GM12878 (cell line): Measurements from ENCODE around the gene TYK2. TPM values are rescaled to one million over a fixed set of nuclear protein-coding genes. Genes with fewer than 3 reads are reported as not detected.

ENCODE experiments used
- ATAC-seq: fragments of 200-7000 bp; cut with Tn5 transposase; 3 replicates; pipeline ENCODE4 v1.9.1; 2020; ENCODE audit warnings: mild to moderate bottlenecking, moderate library complexity
- BruUV-seq: library from RNA; stranded (reverse); fragments of 400-500 nt; replicated peaks from 2 replicates; lab custom pipeline; 2021; lab: Mats Ljungman, UMichigan
- CTCF ChIA-PET: fragments of 300-600 bp; sonication (Branson Sonifier 250); formaldehyde crosslinking; extraction: SDS; loops from one replicate; lab custom pipeline; 2021; ENCODE audit warnings: inconsistent platforms; lab: Yijun Ruan, JAX
- POLR2A ChIA-PET: fragments of 350-600 bp; formaldehyde crosslinking; extraction: SDS; loops from one replicate; lab custom pipeline; 2021; ENCODE audit warnings: inconsistent platforms; lab: Charles Lee
- RAD21 ChIA-PET: fragments of 300-600 bp; sonication (Branson Sonifier 250); formaldehyde crosslinking; loops from one replicate; lab custom pipeline; 2023; ENCODE audit warnings: antibody characterized with exemption; ENCODE audit not compliant: unreplicated experiment; lab: Charles Lee
- SMC1A ChIA-PET: fragments of 300-600 bp; sonication (Branson Sonifier 250); formaldehyde crosslinking; loops from one replicate; lab custom pipeline; 2023; ENCODE audit not compliant: unreplicated experiment, uncharacterized antibody; lab: Charles Lee
- DNase-seq: peaks from one replicate; pipeline ENCODE4 v3.0.0-alpha.2; 2011; ENCODE audit warnings: low read depth, low spot score
- FAIRE-seq: peaks from 3 replicates; lab custom pipeline; 2011; peaks lifted over from hg19 to GRCh38; lab: Jason Lieb, UNC
- H2AFZ ChIP-seq: 2 replicates; pipeline ENCODE4 v1.6.0; 2011; ENCODE audit warnings: low read depth, low read length, control low read depth; ENCODE audit not compliant: control insufficient read depth
- H3K27ac ChIP-seq: 2 replicates; pipeline ENCODE4 v1.5.1; 2011; ENCODE audit warnings: control low read depth; ENCODE audit not compliant: control insufficient read depth, insufficient read depth
- H3K27me3 ChIP-seq, 2 experiments: replicated peaks in 1 of 2; 2 replicates each; pipeline versions ENCODE4 v1.6.0 to v1.6.1; 2011; ENCODE audit warnings: low read length in 1 of 2; ENCODE audit not compliant: control insufficient read depth in 2 of 2, insufficient read depth in 2 of 2
- H3K36me3 ChIP-seq, 2 experiments: 2 replicates each; pipeline ENCODE4 v1.5.1; 2011; ENCODE audit warnings: low read length in 1 of 2; ENCODE audit not compliant: control insufficient read depth in 2 of 2, insufficient read depth in 2 of 2
- H3K4me1 ChIP-seq: 2 replicates; pipeline ENCODE4 v1.6.1; 2011; ENCODE audit warnings: mild to moderate bottlenecking, low read length, moderate library complexity, mixed read lengths; ENCODE audit not compliant: control insufficient read depth, insufficient read depth
- H3K4me2 ChIP-seq: 2 replicates; pipeline ENCODE4 v1.6.0; 2011; ENCODE audit warnings: control low read depth; ENCODE audit not compliant: control insufficient read depth, insufficient read depth
- H3K4me3 ChIP-seq: fragments of 200-600 bp; sonication (generic); 2 replicates; pipeline ENCODE4 v1.5.1; 2016
- H3K79me2 ChIP-seq: 2 replicates; pipeline ENCODE4 v1.6.0; 2011; ENCODE audit warnings: low read length; ENCODE audit not compliant: control insufficient read depth, insufficient read depth
- H3K9ac ChIP-seq: 2 replicates; pipeline ENCODE4 v1.8.0; 2011; ENCODE audit warnings: low read length, control low read depth, mixed read lengths; ENCODE audit not compliant: control insufficient read depth, insufficient read depth
- H3K9me3 ChIP-seq: replicated peaks from 3 replicates; pipeline ENCODE4 v1.5.1; 2011; ENCODE audit warnings: mild to moderate bottlenecking, low read length; ENCODE audit not compliant: control insufficient read depth, insufficient read depth
- H4K20me1 ChIP-seq: 2 replicates; pipeline ENCODE4 v1.6.0; 2011; ENCODE audit not compliant: control insufficient read depth, insufficient read depth
- BACH1 ChIP-seq: fragments of 450-650 bp; IDR thresholded peaks from 2 replicates; pipeline ENCODE4 v1.6.1; 2017; ENCODE audit warnings: mild to moderate bottlenecking, borderline replicate concordance
- CEBPZ ChIP-seq: fragments of 150-350 bp; IDR thresholded peaks from 2 replicates; pipeline ENCODE4 v1.6.1; 2016; ENCODE audit warnings: low read depth, low read length
- CHD1 ChIP-seq: IDR thresholded peaks from 2 replicates; pipeline ENCODE4 v1.6.1; 2012; ENCODE audit warnings: low read depth, low read length, improper control_type of control experiment
- DPF2 ChIP-seq: fragments of 450-650 bp; IDR thresholded peaks from 2 replicates; pipeline ENCODE4 v1.6.1; 2017; ENCODE audit warnings: mild to moderate bottlenecking
- ESRRA ChIP-seq: IDR thresholded peaks from 2 replicates; pipeline ENCODE4 v1.6.1; 2012; ENCODE audit warnings: mild to moderate bottlenecking, low read length, improper control_type of control experiment
- ETV6 ChIP-seq, 2 experiments: fragments of 450-650 bp in 1 of 2; IDR thresholded peaks in 1 of 2; conservative IDR thresholded peaks in 1 of 2; 2 replicates each; pipeline ENCODE4 v1.6.1; 2014; ENCODE audit warnings: antibody characterized with exemption in 1 of 2, borderline replicate concordance in 1 of 2, low read depth in 1 of 2, mild to moderate bottlenecking in 1 of 2, moderate library complexity in 1 of 2
- GATAD2B ChIP-seq: fragments of 450-650 bp; conservative IDR thresholded peaks from 2 replicates; pipeline ENCODE4 v1.6.1; 2017; ENCODE audit warnings: low read depth, mild to moderate bottlenecking, moderate library complexity
- KLF5 ChIP-seq: fragments of 450-650 bp; IDR thresholded peaks from 2 replicates; pipeline ENCODE4 v1.6.1; 2014; ENCODE audit warnings: mild to moderate bottlenecking; ENCODE audit not compliant: partially characterized antibody
- SUPT20H ChIP-seq: IDR thresholded peaks from 2 replicates; pipeline ENCODE4 v1.6.1; 2011; ENCODE audit warnings: low read depth, mild to moderate bottlenecking, low read length, moderate library complexity, borderline replicate concordance; ENCODE audit not compliant: control insufficient read depth
- TBL1XR1 ChIP-seq: IDR thresholded peaks from 2 replicates; pipeline ENCODE4 v1.6.1; 2012; ENCODE audit warnings: low read depth, low read length, improper control_type of control experiment
- ZNF274 ChIP-seq: IDR thresholded peaks from one replicate; pipeline ENCODE4 v1.8.0; 2011; ENCODE audit not compliant: insufficient read length, insufficient read depth
- WGBS: methylation state at CpG from one replicate; pipeline ENCODE4 v1.1.6; 2016; ENCODE audit warnings: low lambda C conversion rate; ENCODE audit not compliant: insufficient replicate concordance, insufficient coverage; ENCODE audit errors: missing lambda C conversion rate; 5-methylcytosine and 5-hydroxymethylcytosine counted together
- in situ Hi-C: fragments of 300-500 bp; cut with MboI; formaldehyde crosslinking; loops from 9 replicates; pipeline ENCODE4 v1.14.3; 2018; ENCODE audit warnings: mixed read lengths
- intact Hi-C: fragments of 100-400 bp; cut with micrococcal nuclease; formaldehyde crosslinking; loops from one replicate; pipeline ENCODE4 v1.14.2; 2022; ENCODE audit not compliant: unreplicated experiment
- polyA plus RNA-seq, 11 experiments: library from polyadenylated mRNA; depleted of rRNA in 4 of 11; unstranded in 6 of 11; stranded (reverse) in 5 of 11; fragments of >200 nt; fragmentation: Nextera tagmentation in 4 of 11; fragmentation: Illumina TruSeq in 1 of 11; extraction: Ambion mirVana in 4 of 11; extraction: Trizol in 1 of 11; gene quantifications; 1 replicate in 1 of 11; 2 replicates in 10 of 11; pipeline versions ENCODE4 v1.2.1 to v1.2.3, GENCODE V29; 2011 to 2016; ENCODE audit warnings: inconsistent platforms in 2 of 11, missing spikeins in 2 of 11, low read depth in 1 of 11
- total RNA-seq, 4 experiments: library from RNA; depleted of rRNA in 3 of 4; stranded (reverse); fragments of >200 nt in 3 of 4; fragmentation: Illumina TruSeq in 1 of 4; extraction: Trizol in 1 of 4; gene quantifications; 2 replicates each; pipeline versions ENCODE4 v1.2.1 to v1.2.3, GENCODE V29; 2013 to 2021
- TF ChIP-seq, protein P1 (sequence below), 3 experiments: IDR thresholded peaks in 2 of 3; conservative IDR thresholded peaks in 1 of 3; 2 replicates each; pipeline ENCODE4 v1.5.1; 2011; ENCODE audit warnings: low read depth in 3 of 3, low read length in 3 of 3, mild to moderate bottlenecking in 3 of 3, control low read depth in 2 of 3, moderate library complexity in 2 of 3, inconsistent platforms in 1 of 3, mixed read lengths in 1 of 3; ENCODE audit not compliant: control insufficient read depth in 2 of 3, insufficient read depth in 1 of 3; ENCODE audit errors: extremely low read depth in 1 of 3
- TF ChIP-seq, protein P2 (sequence below): fragments of 450-650 bp; IDR thresholded peaks from 2 replicates; pipeline ENCODE4 v1.6.1; 2018; ENCODE audit warnings: mild to moderate bottlenecking, low read depth, moderate library complexity; ENCODE audit not compliant: partially characterized antibody

Gene TYK2
- total and polyA plus RNA-seq, 10 of the 15 experiments (the other 5 are each of a cell fraction or from before 2014, with no cell fraction given) = 36.4 to 364 (median 179) TPM

- H3K36me3 ChIP-seq = peaks cover 11 to 25% of the 10 kb centered on the region in 2 experiments
- H3K9ac ChIP-seq = peak within 1 kb of the TSS; percentile 95
- peak; percentile 99 for FAIRE-seq
- peak within 1 kb of the TSS; percentile 88 for H3K4me2 ChIP-seq
- ChIA-PET SMC1A (interaction anchor here (0.9 to 2.5 kb wide), 7 partner anchors 8 to 73 kb away, joined by 3 to 11 read pairs (median 4); partner anchors contain the start of genes ICAM1, ICAM4 and TYK2), POLR2A (interaction anchor here (0.6 to 1.8 kb wide), 7 partner anchors 9 to 507 kb away, joined by 3 to 11 read pairs (median 6); partner anchors contain the start of gene ICAM5), RAD21 (interaction anchor here (0.6 to 1.4 kb wide), 10 partner anchors 16 to 478 kb away, joined by 3 to 15 read pairs (median 6); partner anchors contain the start of genes ICAM1 and ICAM5), CTCF (interaction anchor here (1.0 to 2.9 kb wide), 5 partner anchors 42 to 74 kb away, joined by 3 to 15 read pairs (median 3); partner anchors contain the start of gene TYK2)
- no peaks in the 10 kb centered on the region for H3K27me3 ChIP-seq
- H3K9me3 ChIP-seq = no peaks in the 10 kb centered on the region
- DNase-seq = peak; percentile 87
- peak within 1 kb of the TSS; percentile 100 for H3K4me3 ChIP-seq
- peak within 1 kb of the TSS; percentile 96 for H2AFZ ChIP-seq
- BruUV-seq = TSS peak; percentile 68
- ATAC-seq = peak; percentile 98
- H3K27ac ChIP-seq = peak within 1 kb of the TSS; percentile 92
- intact Hi-C loops (loop anchor here (5.0 kb wide), 2 partner anchors 54 to 61 kb away; partner anchors contain the start of gene ICAM1), in situ Hi-C loops (no loop called here)
- WGBS = 1% methylated on average over 79 of the region's 82 CpGs
- H3K79me2 ChIP-seq = peaks cover 38% of the 10 kb centered on the region
- peaks cover 16% of the 10 kb centered on the region for H3K4me1 ChIP-seq
- H4K20me1 ChIP-seq = no peaks in the 10 kb centered on the region
- TF ChIP-seq ETV6 (conservative IDR thresholded peaks at IDR 0.05 in 1 of 2, IDR thresholded peaks at IDR 0.05 in 1 of 2; ENCODE audit: borderline replicate concordance in 1 of 2, low read depth in 1 of 2) = no peak
- TF ChIP-seq ESRRA = no peak
- peak; percentile 97 for TF ChIP-seq CHD1
- no peak for TF ChIP-seq CEBPZ
- TF ChIP-seq TBL1XR1 = no peak
- TF ChIP-seq BACH1 = peak; percentile 77
- TF ChIP-seq, protein P1, sequence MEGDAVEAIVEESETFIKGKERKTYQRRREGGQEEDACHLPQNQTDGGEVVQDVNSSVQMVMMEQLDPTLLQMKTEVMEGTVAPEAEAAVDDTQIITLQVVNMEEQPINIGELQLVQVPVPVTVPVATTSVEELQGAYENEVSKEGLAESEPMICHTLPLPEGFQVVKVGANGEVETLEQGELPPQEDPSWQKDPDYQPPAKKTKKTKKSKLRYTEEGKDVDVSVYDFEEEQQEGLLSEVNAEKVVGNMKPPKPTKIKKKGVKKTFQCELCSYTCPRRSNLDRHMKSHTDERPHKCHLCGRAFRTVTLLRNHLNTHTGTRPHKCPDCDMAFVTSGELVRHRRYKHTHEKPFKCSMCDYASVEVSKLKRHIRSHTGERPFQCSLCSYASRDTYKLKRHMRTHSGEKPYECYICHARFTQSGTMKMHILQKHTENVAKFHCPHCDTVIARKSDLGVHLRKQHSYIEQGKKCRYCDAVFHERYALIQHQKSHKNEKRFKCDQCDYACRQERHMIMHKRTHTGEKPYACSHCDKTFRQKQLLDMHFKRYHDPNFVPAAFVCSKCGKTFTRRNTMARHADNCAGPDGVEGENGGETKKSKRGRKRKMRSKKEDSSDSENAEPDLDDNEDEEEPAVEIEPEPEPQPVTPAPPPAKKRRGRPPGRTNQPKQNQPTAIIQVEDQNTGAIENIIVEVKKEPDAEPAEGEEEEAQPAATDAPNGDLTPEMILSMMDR (IDR thresholded peaks at IDR 0.05 in 2 of 3, conservative IDR thresholded peaks at IDR 0.05 in 1 of 3; ENCODE audit: control insufficient read depth in 2 of 3, extremely low read depth in 1 of 3, insufficient read depth in 1 of 3, low read depth in 3 of 3, low read length in 3 of 3) = no peak
- no peak for TF ChIP-seq ZNF274
- TF ChIP-seq KLF5 = peak; percentile 98
- TF ChIP-seq SUPT20H = no peak
- TF ChIP-seq, protein P2, sequence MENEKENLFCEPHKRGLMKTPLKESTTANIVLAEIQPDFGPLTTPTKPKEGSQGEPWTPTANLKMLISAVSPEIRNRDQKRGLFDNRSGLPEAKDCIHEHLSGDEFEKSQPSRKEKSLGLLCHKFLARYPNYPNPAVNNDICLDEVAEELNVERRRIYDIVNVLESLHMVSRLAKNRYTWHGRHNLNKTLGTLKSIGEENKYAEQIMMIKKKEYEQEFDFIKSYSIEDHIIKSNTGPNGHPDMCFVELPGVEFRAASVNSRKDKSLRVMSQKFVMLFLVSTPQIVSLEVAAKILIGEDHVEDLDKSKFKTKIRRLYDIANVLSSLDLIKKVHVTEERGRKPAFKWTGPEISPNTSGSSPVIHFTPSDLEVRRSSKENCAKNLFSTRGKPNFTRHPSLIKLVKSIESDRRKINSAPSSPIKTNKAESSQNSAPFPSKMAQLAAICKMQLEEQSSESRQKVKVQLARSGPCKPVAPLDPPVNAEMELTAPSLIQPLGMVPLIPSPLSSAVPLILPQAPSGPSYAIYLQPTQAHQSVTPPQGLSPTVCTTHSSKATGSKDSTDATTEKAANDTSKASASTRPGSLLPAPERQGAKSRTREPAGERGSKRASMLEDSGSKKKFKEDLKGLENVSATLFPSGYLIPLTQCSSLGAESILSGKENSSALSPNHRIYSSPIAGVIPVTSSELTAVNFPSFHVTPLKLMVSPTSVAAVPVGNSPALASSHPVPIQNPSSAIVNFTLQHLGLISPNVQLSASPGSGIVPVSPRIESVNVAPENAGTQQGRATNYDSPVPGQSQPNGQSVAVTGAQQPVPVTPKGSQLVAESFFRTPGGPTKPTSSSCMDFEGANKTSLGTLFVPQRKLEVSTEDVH = peak; percentile 90
- peak; percentile 62 for TF ChIP-seq GATAD2B
- TF ChIP-seq DPF2 = peak; percentile 72
Observed at GRCh38 chr19:10332965-10333757, 47.2 kb downstream of the TYK2 start, which contains the start of gene RAVER1. RAVER1 (minus strand) TSS chr19:10333529; CDS start chr19:10333507, 22 bp downstream.
